ENCODE data around the gene ZNF609. TPM values are rescaled to one million over a fixed set of nuclear protein-coding genes. Genes with fewer than 3 reads are reported as not detected.

The ZNF609 gene
- polyA plus RNA-seq, 3 donors, result 1.3 to 13.2 (median 1.7) TPM

DNA sequence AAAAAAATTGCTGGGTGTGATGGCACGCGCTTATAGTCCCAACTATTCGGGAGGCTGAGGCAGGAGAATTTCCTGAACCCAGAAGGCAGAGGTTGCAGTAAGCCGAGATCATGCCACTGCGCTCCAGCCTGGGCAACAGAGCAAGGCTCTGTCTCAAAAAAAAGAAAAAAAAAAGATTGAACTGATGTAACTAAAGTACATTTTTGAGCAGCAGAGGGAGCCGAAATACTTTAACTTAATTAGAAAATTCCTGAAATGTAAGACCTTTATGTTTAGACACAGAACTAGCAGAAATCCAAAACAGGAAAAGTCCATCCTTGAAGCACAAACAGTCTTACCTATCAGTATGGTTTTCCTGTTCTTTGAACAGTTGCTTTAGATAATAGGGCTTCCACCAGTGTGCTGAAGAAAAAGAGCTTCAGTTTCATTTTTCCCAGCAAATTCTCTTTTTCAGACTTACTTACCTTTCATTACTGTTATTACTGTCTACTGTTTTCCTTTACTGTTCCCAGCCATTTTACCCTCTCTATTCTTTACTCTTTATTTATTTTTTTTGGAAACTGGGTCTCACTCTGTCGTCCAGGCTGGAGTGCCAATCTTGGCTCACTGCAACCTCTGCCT lies 33.4 kb upstream of the ZNF609 start:
- Histone ChIP-seq H3K4me3 (replicated peaks in 1 of 3; ENCODE audit: low read depth in 2 of 3, low read length in 3 of 3) (no peak overlapping the region), H3K79me2 (ENCODE audit: insufficient read depth, low read length) (no peaks in the 10 kb centered on the region), H3K27me3 (ENCODE audit: control insufficient read depth in 2 of 2, insufficient read depth in 2 of 2, low read length in 2 of 2) (no peaks in the 10 kb centered on the region), H3K36me3 (replicated peaks in 1 of 2; ENCODE audit: control insufficient read depth in 1 of 2, insufficient read depth in 2 of 2, low read length in 2 of 2) (peaks cover 48 to 86% of the 10 kb centered on the region in 2 donors), H3K9me3 (replicated peaks in 1 of 2; ENCODE audit: control insufficient read depth in 1 of 2, insufficient read depth in 1 of 2, low read length in 2 of 2) (no peaks in the 10 kb centered on the region), H3K27ac (ENCODE audit: low read depth in 1 of 2, low read length in 2 of 2) (peak overlapping the region in 1 of 2 donors; percentile 20), H3K4me2 (replicated peaks; ENCODE audit: extremely low read depth, low read length, poor library complexity, severe bottlenecking) (no peak overlapping the region), H4K20me1 (ENCODE audit: insufficient read depth, low read length) (no peaks in the 10 kb centered on the region), H2AFZ (ENCODE audit: insufficient read depth, low read depth, low read length, poor library complexity, severe bottlenecking) (no peak overlapping the region), H3K9ac (ENCODE audit: insufficient read depth, low read length, poor library complexity, severe bottlenecking) (no peak overlapping the region), H3K4me1 (ENCODE audit: control insufficient read depth in 1 of 2, insufficient read depth in 2 of 2, low read length in 2 of 2) (peaks cover 12 to 20% of the 10 kb centered on the region in 2 donors)
- peaks cover 25% of the 10 kb centered on the region for H3K4me1 Mint-ChIP-seq
- DNase-seq, result no peak
- H3K27me3 Mint-ChIP-seq (ENCODE audit: low read depth in 3 of 3), result peaks cover 0 to 1% (median 0%) of the 10 kb centered on the region in 3 donors
- intact Hi-C loops (cut with micrococcal nuclease), result no loop called here
- WGBS (ENCODE audit: insufficient coverage), result 77% methylated on average over 5 of the region's 7 CpGs
- H3K36me3 Mint-ChIP-seq, result peaks cover 63 to 79% of the 10 kb centered on the region in 2 donors
- H3K4me3 Mint-ChIP-seq, result no peak overlapping the region
- H3K27ac Mint-ChIP-seq, result peak overlapping the region in 5 of 7 donors; percentile 21 to 77 (median 33)
- H3K9me3 Mint-ChIP-seq, result no peaks in the 10 kb centered on the region
- TF ChIP-seq, protein P1, sequence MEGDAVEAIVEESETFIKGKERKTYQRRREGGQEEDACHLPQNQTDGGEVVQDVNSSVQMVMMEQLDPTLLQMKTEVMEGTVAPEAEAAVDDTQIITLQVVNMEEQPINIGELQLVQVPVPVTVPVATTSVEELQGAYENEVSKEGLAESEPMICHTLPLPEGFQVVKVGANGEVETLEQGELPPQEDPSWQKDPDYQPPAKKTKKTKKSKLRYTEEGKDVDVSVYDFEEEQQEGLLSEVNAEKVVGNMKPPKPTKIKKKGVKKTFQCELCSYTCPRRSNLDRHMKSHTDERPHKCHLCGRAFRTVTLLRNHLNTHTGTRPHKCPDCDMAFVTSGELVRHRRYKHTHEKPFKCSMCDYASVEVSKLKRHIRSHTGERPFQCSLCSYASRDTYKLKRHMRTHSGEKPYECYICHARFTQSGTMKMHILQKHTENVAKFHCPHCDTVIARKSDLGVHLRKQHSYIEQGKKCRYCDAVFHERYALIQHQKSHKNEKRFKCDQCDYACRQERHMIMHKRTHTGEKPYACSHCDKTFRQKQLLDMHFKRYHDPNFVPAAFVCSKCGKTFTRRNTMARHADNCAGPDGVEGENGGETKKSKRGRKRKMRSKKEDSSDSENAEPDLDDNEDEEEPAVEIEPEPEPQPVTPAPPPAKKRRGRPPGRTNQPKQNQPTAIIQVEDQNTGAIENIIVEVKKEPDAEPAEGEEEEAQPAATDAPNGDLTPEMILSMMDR (IDR thresholded peaks at IDR 0.05), result no peak

- intact Hi-C loops (cut with micrococcal nuclease), result no loop called here
- Mint-ChIP-seq H3K36me3 (peaks cover 52 to 72% of the 10 kb centered on the region in 2 donors), H3K27me3 (ENCODE audit: low read depth in 3 of 3) (peaks cover 0 to 1% (median 0%) of the 10 kb centered on the region in 3 donors), H3K9me3 (no peaks in the 10 kb centered on the region), H3K27ac (peak overlapping the region in 2 of 7 donors; percentile 15 to 65), H3K4me1 (peaks cover 17% of the 10 kb centered on the region), H3K4me3 (no peak overlapping the region)
- no peak for DNase-seq
- H3K9ac ChIP-seq (ENCODE audit: insufficient read depth, low read length, poor library complexity, severe bottlenecking), result no peak overlapping the region
- H4K20me1 ChIP-seq (ENCODE audit: insufficient read depth, low read length), result no peaks in the 10 kb centered on the region
- peak overlapping the region in 1 of 2 donors; percentile 18 for H3K27ac ChIP-seq (ENCODE audit: low read depth in 1 of 2, low read length in 2 of 2)
- H3K4me3 ChIP-seq (replicated peaks in 1 of 3; ENCODE audit: low read depth in 2 of 3, low read length in 3 of 3), result no peak overlapping the region
- H3K79me2 ChIP-seq (ENCODE audit: insufficient read depth, low read length), result no peaks in the 10 kb centered on the region
- TF ChIP-seq, protein P1 (IDR thresholded peaks at IDR 0.05), result no peak
- H3K4me1 ChIP-seq (ENCODE audit: control insufficient read depth in 1 of 2, insufficient read depth in 2 of 2, low read length in 2 of 2), result peaks cover 10 to 14% of the 10 kb centered on the region in 2 donors
- H3K27me3 ChIP-seq (ENCODE audit: control insufficient read depth in 2 of 2, insufficient read depth in 2 of 2, low read length in 2 of 2), result no peaks in the 10 kb centered on the region
- H3K4me2 ChIP-seq (replicated peaks; ENCODE audit: extremely low read depth, low read length, poor library complexity, severe bottlenecking), result no peak overlapping the region
- no peak overlapping the region for H2AFZ ChIP-seq (ENCODE audit: insufficient read depth, low read depth, low read length, poor library complexity, severe bottlenecking)
- H3K36me3 ChIP-seq (replicated peaks in 1 of 2; ENCODE audit: control insufficient read depth in 1 of 2, insufficient read depth in 2 of 2, low read length in 2 of 2), result peaks cover 43 to 78% of the 10 kb centered on the region in 2 donors
- H3K9me3 ChIP-seq (replicated peaks in 1 of 2; ENCODE audit: control insufficient read depth in 1 of 2, insufficient read depth in 1 of 2, low read length in 2 of 2), result no peaks in the 10 kb centered on the region
These were observed 30.9 kb upstream of the ZNF609 start for GRCh38 chr15:64429448-64429847.

Data from CD14-positive monocyte (primary cell).